ENCODE measurements around the gene FFAR2. TPM values are rescaled to one million over a fixed set of nuclear protein-coding genes. Genes with fewer than 3 reads are reported as not detected.

Gene FFAR2
- total and polyA plus RNA-seq, 7 experiments from 2014 or later = 2.2 to 7.1 TPM; not detected in 5

GRCh38 chr19:35431145-35431807 is 16.8 kb upstream of the FFAR2 start:
- intact Hi-C loops (cut with micrococcal nuclease) = no loop called here
- Histone ChIP-seq H3K36me3 (ENCODE audit: control insufficient read depth in 2 of 3, insufficient read depth in 3 of 3, low read length in 3 of 3) (no peaks in the 10 kb centered on the region), H3K27ac (ENCODE audit: low read depth, low read length) (no peak overlapping the region), H3K27me3 (ENCODE audit: control insufficient read depth in 2 of 2, insufficient read depth in 2 of 2, low read length in 2 of 2) (no peaks in the 10 kb centered on the region), H3K4me3 (ENCODE audit: low read length) (no peak overlapping the region), H3K9me3 (ENCODE audit: control insufficient read depth in 2 of 3, low read length in 3 of 3) (peaks cover 0 to 11% (median 0%) of the 10 kb centered on the region in 3 experiments), H3K4me1 (ENCODE audit: control insufficient read depth in 2 of 2, insufficient read depth in 2 of 2, low read length in 2 of 2) (peaks cover 1 to 2% of the 10 kb centered on the region in 2 donors)
- Mint-ChIP-seq H3K9me3 (peaks cover 4 to 27% (median 18%) of the 10 kb centered on the region in 11 donors), H3K4me3 (no peak overlapping the region), H3K27ac (no peak overlapping the region), H3K4me1 (peaks cover 7 to 21% (median 10%) of the 10 kb centered on the region in 7 donors), H3K36me3 (peaks cover 0 to 16% (median 10%) of the 10 kb centered on the region in 5 donors), H3K27me3 (peaks cover 5 to 20% (median 11%) of the 10 kb centered on the region in 5 donors)
- no peak for DNase-seq
- ChIA-PET POLR2A (no interaction called here), CTCF (interaction anchor here (0.6 kb wide), 1 partner anchor 73 kb away, joined by 3 read pairs; no protein-coding TSS in a partner anchor)
- ATAC-seq = no peak

DNA sequence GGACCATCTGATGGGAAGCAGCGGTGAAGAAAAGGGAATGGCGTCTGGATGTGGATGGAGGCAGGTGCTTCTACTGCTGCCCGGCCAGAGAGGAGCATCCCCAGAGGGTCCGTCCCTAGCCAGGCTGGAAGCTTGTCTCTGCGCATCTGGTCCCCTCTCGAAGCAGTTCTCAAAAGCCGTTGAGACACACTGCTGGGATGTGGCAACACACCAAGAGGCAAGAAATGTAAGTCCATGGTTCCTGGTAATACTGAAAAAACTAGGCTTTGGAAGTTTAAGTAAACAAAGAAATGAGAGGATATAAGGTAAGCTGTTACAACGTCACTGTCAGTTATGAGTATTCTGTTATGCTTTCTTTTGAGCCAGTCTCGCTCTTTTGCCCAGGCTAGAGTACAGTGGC is 15.1 kb upstream of the FFAR2 start:
- ATAC-seq = no peak
- peaks cover 7 to 9% of the 10 kb centered on the region in 2 donors for H3K4me1 ChIP-seq (ENCODE audit: control insufficient read depth in 2 of 2, insufficient read depth in 2 of 2, low read length in 2 of 2)
- peaks cover 13 to 32% (median 18%) of the 10 kb centered on the region in 7 donors for H3K4me1 Mint-ChIP-seq

GRCh38 chr19:35433448-35433847 is 14.6 kb upstream of the FFAR2 start:
- no peak overlapping the region for H3K27ac Mint-ChIP-seq
- H3K27me3 Mint-ChIP-seq = peaks cover 10 to 27% (median 11%) of the 10 kb centered on the region in 5 donors
- H3K9me3 ChIP-seq (ENCODE audit: control insufficient read depth in 2 of 3, low read length in 3 of 3) = peaks cover 0 to 11% (median 0%) of the 10 kb centered on the region in 3 experiments
- H3K27ac ChIP-seq (ENCODE audit: low read depth, low read length) = no peak overlapping the region
- peaks cover 0 to 16% (median 10%) of the 10 kb centered on the region in 5 donors for H3K36me3 Mint-ChIP-seq
- DNase-seq (no peak), ATAC-seq (no peak)
- H3K4me1 Mint-ChIP-seq = peaks cover 13 to 32% (median 20%) of the 10 kb centered on the region in 7 donors
- H3K27me3 ChIP-seq (ENCODE audit: control insufficient read depth in 2 of 2, insufficient read depth in 2 of 2, low read length in 2 of 2) = no peaks in the 10 kb centered on the region
- POLR2A ChIA-PET = no interaction called here
- peaks cover 4 to 27% (median 18%) of the 10 kb centered on the region in 11 donors for H3K9me3 Mint-ChIP-seq
- H3K36me3 ChIP-seq (ENCODE audit: control insufficient read depth in 2 of 3, insufficient read depth in 3 of 3, low read length in 3 of 3) = no peaks in the 10 kb centered on the region
- intact Hi-C loops (cut with micrococcal nuclease) = no loop called here
- peak overlapping the region in 1 of 10 donors; percentile 10 for H3K4me3 Mint-ChIP-seq
- no peak overlapping the region for H3K4me3 ChIP-seq (ENCODE audit: low read length)
- H3K4me1 ChIP-seq (ENCODE audit: control insufficient read depth in 2 of 2, insufficient read depth in 2 of 2, low read length in 2 of 2) = peaks cover 7 to 9% of the 10 kb centered on the region in 2 donors
- CTCF ChIA-PET = no interaction called here

More for the DNA sequence above, 15.1 kb upstream of the FFAR2 start:
- Mint-ChIP-seq H3K4me3 (peak overlapping the region in 1 of 10 donors; percentile 10), H3K36me3 (peaks cover 0 to 16% (median 10%) of the 10 kb centered on the region in 5 donors), H3K27me3 (peaks cover 10 to 27% (median 11%) of the 10 kb centered on the region in 5 donors), H3K9me3 (peaks cover 4 to 27% (median 18%) of the 10 kb centered on the region in 11 donors), H3K27ac (no peak overlapping the region)
- H3K4me3 ChIP-seq (ENCODE audit: low read length) = no peak overlapping the region
- CTCF ChIA-PET = no interaction called here
- no peak overlapping the region for H3K27ac ChIP-seq (ENCODE audit: low read depth, low read length)
- no peaks in the 10 kb centered on the region for H3K27me3 ChIP-seq (ENCODE audit: control insufficient read depth in 2 of 2, insufficient read depth in 2 of 2, low read length in 2 of 2)
- no peak for DNase-seq
- intact Hi-C loops (cut with micrococcal nuclease) = no loop called here
- no peaks in the 10 kb centered on the region for H3K36me3 ChIP-seq (ENCODE audit: control insufficient read depth in 2 of 3, insufficient read depth in 3 of 3, low read length in 3 of 3)
- POLR2A ChIA-PET = interaction anchor here (0.6 kb wide), 1 partner anchor 65 kb away, joined by 3 read pairs; no protein-coding TSS in a partner anchor
- H3K9me3 ChIP-seq (ENCODE audit: control insufficient read depth in 2 of 3, low read length in 3 of 3) = peaks cover 0 to 11% (median 0%) of the 10 kb centered on the region in 3 experiments

DNA sequence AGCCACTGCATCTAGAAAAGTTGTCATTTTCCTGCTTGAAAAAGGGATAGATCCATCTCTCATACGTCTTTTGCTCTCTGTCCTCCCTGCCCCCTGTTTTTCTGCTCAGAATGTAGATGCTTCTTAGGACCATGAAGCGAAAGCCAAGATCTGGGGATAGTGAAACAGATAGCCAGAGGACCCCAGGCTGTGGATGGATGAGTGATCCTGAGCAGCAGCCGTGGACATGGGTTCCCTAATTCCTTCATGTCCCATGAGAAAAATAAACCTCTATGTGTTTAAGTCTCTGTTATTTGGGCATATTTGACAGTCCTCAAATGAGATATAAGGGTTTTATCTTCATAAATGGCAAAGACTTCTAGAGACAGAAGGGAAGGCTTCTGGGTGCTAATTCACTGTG is 12.2 kb upstream of the FFAR2 start:
- peak overlapping the region in 1 of 10 donors; percentile 40 for H3K4me3 Mint-ChIP-seq
- peaks cover 10 to 32% (median 22%) of the 10 kb centered on the region in 5 donors for H3K27me3 Mint-ChIP-seq
- Histone ChIP-seq H3K36me3 (ENCODE audit: control insufficient read depth in 2 of 3, insufficient read depth in 3 of 3, low read length in 3 of 3) (no peaks in the 10 kb centered on the region), H3K9me3 (ENCODE audit: control insufficient read depth in 2 of 3, low read length in 3 of 3) (peaks cover 0 to 8% (median 0%) of the 10 kb centered on the region in 3 experiments), H3K27ac (ENCODE audit: low read depth, low read length) (no peak overlapping the region), H3K4me1 (ENCODE audit: control insufficient read depth in 2 of 2, insufficient read depth in 2 of 2, low read length in 2 of 2) (peaks cover 7 to 9% of the 10 kb centered on the region in 2 donors), H3K4me3 (ENCODE audit: low read length) (no peak overlapping the region), H3K27me3 (ENCODE audit: control insufficient read depth in 2 of 2, insufficient read depth in 2 of 2, low read length in 2 of 2) (no peaks in the 10 kb centered on the region)
- peak overlapping the region in 1 of 9 donors; percentile 48 for H3K27ac Mint-ChIP-seq
- no peak for DNase-seq
- ChIA-PET POLR2A (interaction anchor here (0.7 kb wide), 1 partner anchor 738 kb away, joined by 5 read pairs; no protein-coding TSS in a partner anchor), CTCF (interaction anchor here (1.0 kb wide), 1 partner anchor 10 kb away, joined by 4 read pairs; no protein-coding TSS in a partner anchor)
- H3K36me3 Mint-ChIP-seq = peaks cover 0 to 16% (median 8%) of the 10 kb centered on the region in 5 donors
- intact Hi-C loops (cut with micrococcal nuclease) = no loop called here
- ATAC-seq = no peak
- H3K4me1 Mint-ChIP-seq = peaks cover 7 to 28% (median 16%) of the 10 kb centered on the region in 7 donors
- peaks cover 0 to 18% (median 10%) of the 10 kb centered on the region in 11 donors for H3K9me3 Mint-ChIP-seq

DNA sequence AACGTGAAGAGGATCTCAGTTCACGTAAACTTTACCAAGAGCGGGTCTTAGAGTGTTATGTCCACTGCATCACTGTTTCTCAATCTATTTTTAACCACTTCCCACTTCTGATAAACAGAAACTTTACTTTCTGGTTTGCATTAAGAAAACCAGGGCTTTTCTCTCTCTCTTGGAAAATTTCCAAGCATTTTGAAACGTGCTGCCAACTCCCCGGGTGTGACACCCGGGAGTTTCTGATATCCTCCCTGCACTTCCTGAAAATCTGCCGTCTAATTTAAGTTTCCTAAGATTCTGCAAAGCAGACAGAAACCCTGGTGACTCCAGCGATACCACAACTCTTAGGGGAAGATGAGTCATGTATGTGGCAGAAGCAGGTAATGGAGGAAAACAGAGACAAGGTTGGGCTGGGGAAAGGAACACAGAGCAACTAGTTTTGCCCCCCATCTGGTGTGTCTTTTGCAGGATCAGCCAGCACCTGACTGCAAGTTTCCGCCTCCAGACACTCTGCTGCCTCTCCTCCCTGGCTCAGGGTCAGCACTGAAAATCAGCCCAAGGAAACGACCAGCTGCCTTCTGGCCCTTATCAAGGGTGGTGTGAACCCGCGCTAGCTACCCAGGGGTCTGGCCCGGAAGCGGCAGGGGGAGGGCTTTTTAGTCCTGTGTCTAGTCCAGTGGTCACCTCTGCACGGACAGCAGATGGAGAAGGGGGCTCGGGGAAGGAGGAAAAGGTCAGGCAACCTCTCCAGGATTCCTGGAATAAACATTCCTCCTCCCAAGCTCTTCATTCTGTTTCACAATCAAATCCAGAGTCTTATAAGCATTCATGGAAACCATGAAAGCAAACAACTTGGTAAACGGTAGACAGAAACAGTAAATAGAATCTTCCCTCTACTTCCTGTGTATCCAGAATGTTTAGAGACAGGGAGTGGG is 11.3 kb upstream of the FFAR2 start:
- Histone ChIP-seq H3K27me3 (ENCODE audit: control insufficient read depth in 2 of 2, insufficient read depth in 2 of 2, low read length in 2 of 2) (no peaks in the 10 kb centered on the region), H3K4me3 (ENCODE audit: low read length) (no peak overlapping the region), H3K36me3 (ENCODE audit: control insufficient read depth in 2 of 3, insufficient read depth in 3 of 3, low read length in 3 of 3) (no peaks in the 10 kb centered on the region), H3K27ac (ENCODE audit: low read depth, low read length) (no peak overlapping the region), H3K9me3 (ENCODE audit: control insufficient read depth in 2 of 3, low read length in 3 of 3) (peaks cover 0 to 3% (median 0%) of the 10 kb centered on the region in 3 experiments), H3K4me1 (ENCODE audit: control insufficient read depth in 2 of 2, insufficient read depth in 2 of 2, low read length in 2 of 2) (peaks cover 7 to 9% of the 10 kb centered on the region in 2 donors)
- intact Hi-C loops (cut with micrococcal nuclease) = no loop called here
- H3K27ac Mint-ChIP-seq = peak overlapping the region in 1 of 9 donors; percentile 48
- ChIA-PET CTCF (no interaction called here), POLR2A (no interaction called here)
- H3K36me3 Mint-ChIP-seq = peaks cover 0 to 10% (median 3%) of the 10 kb centered on the region in 5 donors
- peaks cover 10 to 36% (median 22%) of the 10 kb centered on the region in 5 donors for H3K27me3 Mint-ChIP-seq
- peaks cover 0 to 12% (median 3%) of the 10 kb centered on the region in 11 donors for H3K9me3 Mint-ChIP-seq
- H3K4me1 Mint-ChIP-seq = peaks cover 6 to 21% (median 11%) of the 10 kb centered on the region in 7 donors
- H3K4me3 Mint-ChIP-seq = peak overlapping the region in 1 of 10 donors; percentile 40
- ATAC-seq (peak; percentile 80), DNase-seq (peak in 1 of 9 donors; percentile 28)

DNA sequence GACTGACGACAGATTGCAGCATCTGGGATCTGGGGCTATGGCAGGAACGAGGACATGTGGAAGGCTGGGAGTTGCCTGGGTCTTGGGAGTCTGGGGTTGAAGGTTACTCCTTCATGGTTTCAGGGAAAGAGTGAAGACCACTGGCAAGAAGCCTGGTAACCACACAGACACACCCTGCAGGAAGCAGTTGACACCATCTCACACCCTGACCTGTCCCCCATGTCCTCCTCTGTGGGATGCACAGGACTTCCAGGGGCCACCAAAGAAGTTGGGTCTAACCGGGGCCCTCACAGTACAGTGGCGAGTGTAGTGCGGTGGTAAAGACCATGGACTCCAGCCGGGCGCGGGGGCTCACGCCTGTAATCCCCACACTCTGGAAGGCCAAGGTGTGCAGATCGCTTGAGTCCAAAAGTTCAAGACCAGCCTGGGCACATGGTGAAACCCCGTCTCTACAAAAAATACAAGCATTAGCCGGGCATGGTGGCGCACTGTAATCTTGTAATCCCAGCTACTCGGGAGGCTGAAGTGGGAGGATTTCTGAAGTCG is 10.6 kb upstream of the FFAR2 start:
- POLR2A ChIA-PET = no interaction called here

More for the DNA sequence above, 10.6 kb upstream of the FFAR2 start:
- Histone ChIP-seq H3K9me3 (ENCODE audit: control insufficient read depth in 2 of 3, low read length in 3 of 3) (no peaks in the 10 kb centered on the region), H3K36me3 (ENCODE audit: control insufficient read depth in 2 of 3, insufficient read depth in 3 of 3, low read length in 3 of 3) (no peaks in the 10 kb centered on the region), H3K4me1 (ENCODE audit: control insufficient read depth in 2 of 2, insufficient read depth in 2 of 2, low read length in 2 of 2) (peaks cover 7 to 9% of the 10 kb centered on the region in 2 donors), H3K27ac (ENCODE audit: low read depth, low read length) (no peak overlapping the region), H3K27me3 (ENCODE audit: control insufficient read depth in 2 of 2, insufficient read depth in 2 of 2, low read length in 2 of 2) (no peaks in the 10 kb centered on the region), H3K4me3 (ENCODE audit: low read length) (no peak overlapping the region)
- ATAC-seq = no peak
- H3K36me3 Mint-ChIP-seq = peaks cover 0 to 3% (median 0%) of the 10 kb centered on the region in 5 donors
- peaks cover 10 to 35% (median 19%) of the 10 kb centered on the region in 5 donors for H3K27me3 Mint-ChIP-seq
- DNase-seq = no peak
- intact Hi-C loops (cut with micrococcal nuclease) = no loop called here
- H3K4me3 Mint-ChIP-seq = peak overlapping the region in 1 of 10 donors; percentile 9
- H3K4me1 Mint-ChIP-seq = peaks cover 6 to 18% (median 9%) of the 10 kb centered on the region in 7 donors
- CTCF ChIA-PET = no interaction called here
- no peak overlapping the region for H3K27ac Mint-ChIP-seq
- H3K9me3 Mint-ChIP-seq = peaks cover 0 to 5% (median 0%) of the 10 kb centered on the region in 11 donors
